NCI-H1436 treated with DMSO at 0.1 percent for 48 hours (cell line): ENCODE measurements around the gene LUC7L.

ENCODE experiments used
- DNase-seq: peaks from one replicate; lab custom pipeline; 2025; lab: John Stamatoyannopoulos, UW

The LUC7L gene

DNA sequence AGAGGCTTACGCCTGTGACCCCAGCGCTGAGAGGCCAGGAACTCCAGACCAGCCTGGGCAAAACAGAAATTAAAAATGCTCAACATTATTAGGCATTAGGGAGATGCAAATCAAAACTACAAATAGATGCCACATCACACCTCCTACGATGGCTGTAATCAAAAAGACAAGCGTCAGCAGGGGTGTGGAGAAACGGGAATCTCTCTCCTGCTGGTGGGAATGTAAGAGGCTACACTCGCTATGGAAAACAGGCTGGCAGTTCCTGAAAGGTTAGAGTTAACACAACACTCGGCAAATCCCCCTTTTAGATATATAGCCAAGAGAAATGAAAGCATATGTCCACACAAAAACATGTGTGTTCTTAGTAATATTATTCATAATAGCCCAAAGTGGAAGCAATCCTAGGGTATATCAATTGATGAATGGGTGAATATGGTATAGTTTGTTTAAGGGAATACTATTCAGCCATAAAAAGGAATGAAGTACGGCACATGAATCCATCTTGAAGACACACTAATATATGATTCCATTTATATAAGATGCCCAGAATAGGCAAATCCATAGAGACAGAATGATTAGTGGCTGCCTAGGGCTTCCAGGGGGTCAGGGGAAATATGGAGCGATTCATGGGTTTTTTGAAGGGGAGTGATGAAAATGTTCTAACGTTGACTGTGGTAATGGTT lies 88.9 kb downstream of the LUC7L start:
- no peak for DNase-seq
